Myocyte (in vitro differentiated cells): ENCODE data around the gene TMTC2. TPM values are rescaled to one million over a fixed set of nuclear protein-coding genes. Genes with fewer than 3 reads are reported as not detected.
"Not testable (repeated sequence)": the region's sequence is repeated elsewhere in the genome, so short reads cannot be mapped to it uniquely, and the experiment has no call there.

Experiments used
- DNase-seq: peaks from one replicate; pipeline ENCODE4 v3.0.0-alpha.2; 2012; ENCODE audit warnings: low read depth
- total RNA-seq: library from RNA; depleted of rRNA; stranded (reverse); fragments of >200 nt; gene quantifications from 2 replicates; pipeline ENCODE4 v1.2.3, GENCODE V29; 2014

TMTC2 gene
- total RNA-seq, 1 donor from 2014 or later, result 0.78 TPM

GRCh38 chr12:82839796-82840195 is 153.1 kb downstream of the TMTC2 start:
- DNase-seq, result no peak

GRCh38 chr12:82841487-82841904 is 154.8 kb downstream of the TMTC2 start:
- DNase-seq, result no peak

GRCh38 chr12:82842480-82842879 is 155.8 kb downstream of the TMTC2 start:
- DNase-seq, result no peak

GRCh38 chr12:82845076-82845475 is 158.4 kb downstream of the TMTC2 start:
- DNase-seq, result not testable (repeated sequence)

- no peak for DNase-seq
Measured at GRCh38 chr12:82848845-82849244, 162.1 kb downstream of the TMTC2 start.

GRCh38 chr12:82852529-82852928 is 165.8 kb downstream of the TMTC2 start:
- DNase-seq, result no peak

GRCh38 chr12:82855872-82856271 is 169.2 kb downstream of the TMTC2 start:
- DNase-seq, result no peak

GRCh38 chr12:82857276-82857675 is 170.6 kb downstream of the TMTC2 start:
- DNase-seq, result no peak

- DNase-seq, result no peak
Measured at GRCh38 chr12:82857911-82858533, 171.3 kb downstream of the TMTC2 start.

- no peak for DNase-seq
Measured at GRCh38 chr12:82858534-82858917, 171.8 kb downstream of the TMTC2 start.

- no peak for DNase-seq
Measured at GRCh38 chr12:82862069-82862841, 175.5 kb downstream of the TMTC2 start.

- no peak for DNase-seq
Measured at GRCh38 chr12:82862876-82863649, 176.4 kb downstream of the TMTC2 start.

- no peak for DNase-seq
Measured at GRCh38 chr12:82866227-82866775, 179.6 kb downstream of the TMTC2 start.

GRCh38 chr12:82866946-82867345 is 180.2 kb downstream of the TMTC2 start:
- DNase-seq, result no peak

- DNase-seq, result no peak
Measured at GRCh38 chr12:82867762-82868500, 181.2 kb downstream of the TMTC2 start.

GRCh38 chr12:82870771-82871377 is 184.2 kb downstream of the TMTC2 start:
- DNase-seq, result no peak

- DNase-seq, result no peak
Measured at GRCh38 chr12:82872088-82872487, 185.4 kb downstream of the TMTC2 start.

GRCh38 chr12:82873309-82873708 is 186.6 kb downstream of the TMTC2 start:
- no peak for DNase-seq

- DNase-seq, result no peak
Measured at GRCh38 chr12:82873951-82874350, 187.2 kb downstream of the TMTC2 start.

- no peak for DNase-seq
Measured at GRCh38 chr12:82874945-82875344, 188.2 kb downstream of the TMTC2 start.

GRCh38 chr12:82876075-82876474 is 189.4 kb downstream of the TMTC2 start:
- no peak for DNase-seq
